Trophoblast cell (in vitro differentiated cells and primary cell): Measurements from ENCODE around the gene BTBD9.

Source experiments
- DNase-seq, 2 donors: peaks; one replicate each; pipeline ENCODE4 v3.0.0-alpha.2; 2016
- H2AFZ ChIP-seq: 2 replicates; pipeline ENCODE4 v1.6.1; 2013; ENCODE audit warnings: low read length, moderate library complexity, mild to moderate bottlenecking; ENCODE audit not compliant: insufficient read depth, poor library complexity
- H2AK5ac ChIP-seq: 2 replicates; pipeline ENCODE4 v1.6.1; 2013; ENCODE audit warnings: mild to moderate bottlenecking, low read length
- H2BK120ac ChIP-seq: 2 replicates; pipeline ENCODE4 v1.6.1; 2013; ENCODE audit warnings: low read length, mild to moderate bottlenecking, moderate library complexity; ENCODE audit not compliant: insufficient read depth, poor library complexity
- H2BK12ac ChIP-seq: 2 replicates; pipeline ENCODE4 v1.6.1; 2013; ENCODE audit warnings: mild to moderate bottlenecking, low read length, moderate library complexity
- H2BK5ac ChIP-seq: 2 replicates; pipeline ENCODE4 v1.6.1; 2013; ENCODE audit warnings: low read length, low read depth, moderate library complexity, mild to moderate bottlenecking; ENCODE audit not compliant: poor library complexity
- H3K14ac ChIP-seq: 2 replicates; pipeline ENCODE4 v1.6.1; 2013; ENCODE audit warnings: mild to moderate bottlenecking, low read length
- H3K18ac ChIP-seq: 2 replicates; pipeline ENCODE4 v1.6.1; 2013; ENCODE audit warnings: mild to moderate bottlenecking, low read length
- H3K23ac ChIP-seq: 2 replicates; pipeline ENCODE4 v1.6.1; 2013; ENCODE audit warnings: low read length
- H3K27ac ChIP-seq: 2 replicates; pipeline ENCODE4 v1.5.1; 2013; ENCODE audit warnings: low read depth, mild to moderate bottlenecking, inconsistent platforms, low read length, moderate library complexity
- H3K27me3 ChIP-seq: 2 replicates; pipeline ENCODE4 v1.6.1; 2013; ENCODE audit warnings: inconsistent platforms, mild to moderate bottlenecking, low read length, moderate library complexity; ENCODE audit not compliant: insufficient read depth
- H3K36me3 ChIP-seq, 2 experiments: 1 replicate in 1 of 2; 2 replicates in 1 of 2; pipeline ENCODE4 v1.6.1; 2013; ENCODE audit warnings: low read length in 2 of 2, mild to moderate bottlenecking in 2 of 2, moderate library complexity in 1 of 2; ENCODE audit not compliant: insufficient read depth in 2 of 2, control insufficient read depth in 1 of 2
- H3K4ac ChIP-seq: 2 replicates; pipeline ENCODE4 v1.6.1; 2013; ENCODE audit warnings: low read depth, mild to moderate bottlenecking, low read length, moderate library complexity
- H3K4me1 ChIP-seq, 2 experiments: 1 replicate in 1 of 2; 2 replicates in 1 of 2; pipeline ENCODE4 v1.6.1; 2013; ENCODE audit warnings: low read length in 2 of 2, mild to moderate bottlenecking in 2 of 2, moderate library complexity in 1 of 2; ENCODE audit not compliant: insufficient read depth in 2 of 2, control insufficient read depth in 1 of 2
- H3K4me2 ChIP-seq: 2 replicates; pipeline ENCODE4 v1.6.1; 2013; ENCODE audit warnings: inconsistent platforms, mild to moderate bottlenecking, low read length, moderate library complexity
- H3K4me3 ChIP-seq: 2 replicates; pipeline ENCODE4 v1.5.1; 2013; ENCODE audit warnings: mild to moderate bottlenecking, low read depth, low read length, inconsistent platforms
- H3K79me1 ChIP-seq: one replicate; pipeline ENCODE4 v1.6.1; 2013; ENCODE audit warnings: low read length
- H3K79me2 ChIP-seq: 2 replicates; pipeline ENCODE4 v1.6.1; 2013; ENCODE audit warnings: low read length, mild to moderate bottlenecking; ENCODE audit not compliant: control insufficient read depth, insufficient read depth, poor library complexity
- H3K9ac ChIP-seq: 2 replicates; pipeline ENCODE4 v1.6.1; 2013; ENCODE audit warnings: mild to moderate bottlenecking, low read length
- H3K9me3 ChIP-seq: 2 replicates; pipeline ENCODE4 v1.6.1; 2013; ENCODE audit warnings: low read depth, mild to moderate bottlenecking, control low read depth, inconsistent platforms, low read length; ENCODE audit not compliant: insufficient read depth
- H4K12ac ChIP-seq: 2 replicates; pipeline ENCODE4 v1.6.1; 2013; ENCODE audit warnings: low read depth, mild to moderate bottlenecking, low read length, moderate library complexity
- H4K8ac ChIP-seq: 2 replicates; pipeline ENCODE4 v1.6.1; 2013; ENCODE audit warnings: low read depth, mild to moderate bottlenecking, low read length, moderate library complexity
- H4K91ac ChIP-seq: one replicate; pipeline ENCODE4 v1.6.1; 2013; ENCODE audit warnings: low read depth, mild to moderate bottlenecking, low read length, moderate library complexity
- WGBS: extraction: QIAGEN DNeasy Blood & Tissue Kit; methylation state at CpG from one replicate; pipeline ENCODE4 v1.1.7; 2013; ENCODE audit warnings: missing lambda C conversion rate; ENCODE audit not compliant: insufficient read length, insufficient coverage; ENCODE audit errors: extremely low coverage; 5-methylcytosine and 5-hydroxymethylcytosine counted together

Gene BTBD9

GRCh38 chr6:38319256-38320212 is 320.2 kb downstream of the BTBD9 start:
- no CpG with 5 or more reads among the region's 11 CpGs for WGBS
- no peak overlapping the region for H4K8ac ChIP-seq

DNA sequence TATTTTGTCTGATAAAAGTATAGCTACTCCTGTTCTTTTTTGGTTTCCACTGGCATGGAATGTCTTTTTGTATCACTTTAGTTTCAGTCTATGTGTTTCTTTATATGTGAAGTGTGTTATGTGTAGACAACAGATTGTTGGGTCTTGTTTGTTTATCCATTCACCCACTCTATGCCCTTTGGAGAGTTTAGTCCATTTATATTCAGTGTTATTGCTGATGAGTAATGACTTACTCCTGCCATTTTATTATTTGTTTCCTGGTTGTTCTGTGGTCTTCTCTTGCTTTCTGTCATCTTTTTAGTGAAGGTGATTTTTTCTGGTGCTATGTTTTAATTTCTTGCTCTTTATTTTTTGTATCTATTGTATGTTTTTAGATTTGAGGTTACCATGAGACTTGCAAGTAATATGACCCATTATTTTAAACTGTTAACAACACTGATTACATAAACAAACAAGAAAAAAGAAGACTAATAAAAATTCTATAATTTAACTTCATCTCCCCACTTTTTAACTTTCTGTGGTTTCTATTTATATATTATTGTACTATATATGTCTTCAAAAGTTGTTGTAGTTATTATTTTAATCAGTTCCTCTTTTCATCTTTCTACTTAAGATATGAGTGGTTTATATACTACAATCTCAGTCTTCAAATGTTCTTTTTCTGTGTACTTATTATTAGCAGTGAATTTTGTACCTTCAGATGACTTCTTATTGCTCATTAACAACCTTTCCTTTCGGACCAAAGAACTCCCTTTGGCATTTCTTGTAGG is 323.4 kb downstream of the BTBD9 start:
- H3K4me3 ChIP-seq, result no peak overlapping the region
- no peak overlapping the region for H4K8ac ChIP-seq
- no peak for DNase-seq
- H3K23ac ChIP-seq, result no peak overlapping the region
- no peaks in the 10 kb centered on the region for H3K27me3 ChIP-seq
- H2AFZ ChIP-seq, result no peak overlapping the region
- no peak overlapping the region for H4K12ac ChIP-seq
- H2BK12ac ChIP-seq, result no peak overlapping the region
- H3K4me2 ChIP-seq, result no peak overlapping the region
- no peaks in the 10 kb centered on the region for H3K36me3 ChIP-seq
- no peaks in the 10 kb centered on the region for H3K79me1 ChIP-seq
- no peak overlapping the region for H4K91ac ChIP-seq
- H2AK5ac ChIP-seq, result no peak overlapping the region
- no peaks in the 10 kb centered on the region for H3K4me1 ChIP-seq
- no peak overlapping the region for H3K4ac ChIP-seq
- H3K79me2 ChIP-seq, result no peaks in the 10 kb centered on the region
- H3K9me3 ChIP-seq, result no peaks in the 10 kb centered on the region
- no CpG with 5 or more reads among the region's 1 CpG for WGBS
- no peak overlapping the region for H2BK5ac ChIP-seq
- H3K9ac ChIP-seq, result no peak overlapping the region
- no peak overlapping the region for H3K18ac ChIP-seq
- no peak overlapping the region for H2BK120ac ChIP-seq
- H3K27ac ChIP-seq, result no peak overlapping the region
- H3K14ac ChIP-seq, result no peak overlapping the region

More at GRCh38 chr6:38319256-38320212, 320.2 kb downstream of the BTBD9 start:
- Histone ChIP-seq H3K79me2 (no peaks in the 10 kb centered on the region), H3K36me3 (no peaks in the 10 kb centered on the region), H2BK5ac (no peak overlapping the region), H3K27me3 (no peaks in the 10 kb centered on the region), H3K4ac (no peak overlapping the region), H3K79me1 (no peaks in the 10 kb centered on the region), H3K14ac (no peak overlapping the region), H2BK120ac (no peak overlapping the region), H3K27ac (no peak overlapping the region), H2AFZ (no peak overlapping the region), H3K9me3 (no peaks in the 10 kb centered on the region), H4K12ac (no peak overlapping the region), H3K4me3 (no peak overlapping the region), H2BK12ac (no peak overlapping the region), H3K4me2 (no peak overlapping the region), H3K9ac (no peak overlapping the region), H3K4me1 (no peaks in the 10 kb centered on the region), H2AK5ac (no peak overlapping the region), H3K23ac (no peak overlapping the region), H3K18ac (no peak overlapping the region), H4K91ac (no peak overlapping the region)
- DNase-seq, result peak; percentile 28 to 58

- Histone ChIP-seq H3K4me3 (no peak overlapping the region), H3K4ac (no peak overlapping the region), H3K9me3 (no peaks in the 10 kb centered on the region), H3K27ac (no peak overlapping the region), H3K4me1 (no peaks in the 10 kb centered on the region), H4K91ac (no peak overlapping the region), H2BK120ac (no peak overlapping the region), H3K79me2 (no peaks in the 10 kb centered on the region), H3K4me2 (no peak overlapping the region), H4K8ac (no peak overlapping the region), H4K12ac (no peak overlapping the region), H2BK5ac (no peak overlapping the region), H3K79me1 (no peaks in the 10 kb centered on the region), H3K36me3 (no peaks in the 10 kb centered on the region), H3K18ac (no peak overlapping the region), H2AFZ (no peak overlapping the region), H3K9ac (no peak overlapping the region), H3K14ac (no peak overlapping the region), H2BK12ac (no peak overlapping the region), H3K23ac (no peak overlapping the region), H3K27me3 (no peaks in the 10 kb centered on the region), H2AK5ac (no peak overlapping the region)
- no CpG with 5 or more reads among the region's 3 CpGs for WGBS
- DNase-seq, result no peak
Observed at GRCh38 chr6:38311201-38311600, 328.5 kb downstream of the BTBD9 start.

DNA sequence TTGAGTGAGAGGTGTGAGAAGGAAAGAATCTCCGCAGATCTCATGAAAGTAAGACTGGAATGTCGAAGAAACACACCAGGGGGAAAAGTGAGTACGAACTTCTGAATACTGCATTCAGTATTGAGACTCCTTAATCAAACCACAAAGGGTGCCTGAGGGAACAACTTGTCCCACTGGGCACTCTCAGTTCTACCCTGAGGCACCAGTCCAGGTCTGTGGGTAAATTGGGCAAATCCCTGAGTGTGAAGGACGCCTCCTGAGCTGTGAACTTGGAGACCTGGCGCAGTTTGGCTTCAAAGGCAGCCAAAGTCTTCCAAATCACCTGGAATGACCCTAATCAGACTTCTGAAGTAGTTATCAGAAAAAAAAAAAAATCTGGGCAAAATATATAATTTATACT is 329.7 kb downstream of the BTBD9 start:
- H3K9me3 ChIP-seq, result no peaks in the 10 kb centered on the region
- H3K4me3 ChIP-seq, result no peak overlapping the region
- H3K4ac ChIP-seq, result no peak overlapping the region

More for the DNA sequence above, 329.7 kb downstream of the BTBD9 start:
- no peak overlapping the region for H4K8ac ChIP-seq
- no peak overlapping the region for H2BK120ac ChIP-seq
- no peak overlapping the region for H3K4me2 ChIP-seq
- no peak overlapping the region for H4K12ac ChIP-seq
- H3K23ac ChIP-seq, result no peak overlapping the region
- DNase-seq, result peak in 1 of 2 donors; percentile 3
- H3K27ac ChIP-seq, result no peak overlapping the region
- no peak overlapping the region for H4K91ac ChIP-seq
- no CpG with 5 or more reads among the region's 5 CpGs for WGBS
- H3K79me1 ChIP-seq, result no peaks in the 10 kb centered on the region
- H2AK5ac ChIP-seq, result no peak overlapping the region
- H2AFZ ChIP-seq, result no peak overlapping the region
- H3K79me2 ChIP-seq, result no peaks in the 10 kb centered on the region
- H3K4me1 ChIP-seq, result no peaks in the 10 kb centered on the region
- H2BK5ac ChIP-seq, result no peak overlapping the region
- no peak overlapping the region for H2BK12ac ChIP-seq
- no peak overlapping the region for H3K14ac ChIP-seq
- no peaks in the 10 kb centered on the region for H3K27me3 ChIP-seq
- no peak overlapping the region for H3K18ac ChIP-seq
- no peaks in the 10 kb centered on the region for H3K36me3 ChIP-seq
- no peak overlapping the region for H3K9ac ChIP-seq
